Cortex of kidney (tissue), 1 donor: ENCODE data around the gene HYAL1.
"Not testable (repeated sequence)": the region's sequence is repeated elsewhere in the genome, so short reads cannot be mapped to it uniquely, and the experiment has no call there.

ENCODE experiments used
- DNase-seq: peaks from one replicate; lab custom pipeline; 2025; lab: John Stamatoyannopoulos, UW

The HYAL1 gene

GRCh38 chr3:50294089-50294488 is 9.3 kb downstream of the HYAL1 start:
- no peak for DNase-seq

GRCh38 chr3:50293079-50293801 is 10.1 kb downstream of the HYAL1 start:
- no peak for DNase-seq

- DNase-seq, result no peak
Measured at GRCh38 chr3:50292159-50293078, 11.0 kb downstream of the HYAL1 start, which contains the start of gene IFRD2. TSS of gene IFRD2 (minus strand) at chr3:50292429. CDS start at chr3:50292274, 155 bp downstream.

- DNase-seq, result no peak
Measured at GRCh38 chr3:50290161-50290641, 13.2 kb downstream of the HYAL1 start.

- DNase-seq, result no peak
Measured at GRCh38 chr3:50289130-50289529, 14.2 kb downstream of the HYAL1 start.

GRCh38 chr3:50288387-50289007 is 14.9 kb downstream of the HYAL1 start:
- no peak for DNase-seq

GRCh38 chr3:50287262-50287661 is 16.1 kb downstream of the HYAL1 start:
- no peak for DNase-seq

GRCh38 chr3:50286322-50287227 is 16.8 kb downstream of the HYAL1 start:
- DNase-seq, result no peak

GRCh38 chr3:50284121-50284520 is 19.3 kb downstream of the HYAL1 start:
- not testable (repeated sequence) for DNase-seq

GRCh38 chr3:50279255-50280016 is 23.9 kb downstream of the HYAL1 start:
- no peak for DNase-seq

GRCh38 chr3:50278880-50279224 is 24.5 kb downstream of the HYAL1 start, which contains the start of gene LSMEM2:
TSS of gene LSMEM2 (plus strand) at chr3:50279087. CDS start at chr3:50279114, 27 bp downstream.
- DNase-seq, result no peak

GRCh38 chr3:50278123-50278879 is 25.1 kb downstream of the HYAL1 start:
- DNase-seq, result no peak

GRCh38 chr3:50276762-50277101 is 26.6 kb downstream of the HYAL1 start:
- DNase-seq, result no peak

GRCh38 chr3:50275996-50276761 is 27.2 kb downstream of the HYAL1 start:
- no peak for DNase-seq

GRCh38 chr3:50275141-50275995 is 28.0 kb downstream of the HYAL1 start:
- DNase-seq, result no peak

- no peak for DNase-seq
Measured at GRCh38 chr3:50274371-50275104, 28.8 kb downstream of the HYAL1 start.

- no peak for DNase-seq
Measured at GRCh38 chr3:50273689-50274065, 29.7 kb downstream of the HYAL1 start.
